Testis (tissue), 2 donors: ENCODE measurements around the gene RFPL4A.

Source experiments
- CTCF ChIP-seq, 3 experiments: fragments of 450-650 bp in 2 of 3; fragments of 200-600 bp in 1 of 3; sonication (generic) in 1 of 3; IDR thresholded peaks; one replicate each; pipeline ENCODE4 v1.5.1; 2016 to 2019; ENCODE audit warnings: antibody characterized with exemption in 3 of 3, mild to moderate bottlenecking in 2 of 3, moderate library complexity in 1 of 3
- POLR2A ChIP-seq: fragments of 450-650 bp; IDR thresholded peaks from one replicate; pipeline ENCODE4 v1.6.1; 2017; ENCODE audit warnings: antibody characterized with exemption, mild to moderate bottlenecking, moderate library complexity

GRCh38 chr19:55712804-55713631 lies 45.9 kb upstream of the RFPL4A start:
- TF ChIP-seq POLR2A (no peak), CTCF (IDR thresholded peaks at IDR 0.05) (no peak)
